Testis (tissue), 3 donors: ENCODE results near the gene PTCH1. TPM values are rescaled to one million over a fixed set of nuclear protein-coding genes. Genes with fewer than 3 reads are reported as not detected.

Experiments
- DNase-seq: peaks from one replicate; pipeline ENCODE4 v3.0.0-alpha.2; 2019
- H3K27ac ChIP-seq, 2 donors: fragments of 200-600 bp; sonication (generic); one replicate each; pipeline ENCODE4 v1.5.1; 2019
- H3K27me3 ChIP-seq: fragments of 200-600 bp; sonication (generic); one replicate; pipeline ENCODE4 v1.5.1; 2019
- H3K36me3 ChIP-seq: fragments of 200-600 bp; sonication (generic); one replicate; pipeline ENCODE4 v1.5.1; 2017; ENCODE audit warnings: low read depth; ENCODE audit errors: missing control alignments
- H3K4me1 ChIP-seq: fragments of 200-600 bp; sonication (generic); one replicate; pipeline ENCODE4 v1.5.1; 2019
- H3K4me3 ChIP-seq, 2 donors: fragments of 200-600 bp; sonication (generic); one replicate each; pipeline ENCODE4 v1.5.1; 2017 to 2019
- H3K9me3 ChIP-seq: fragments of 200-600 bp; sonication (generic); one replicate; pipeline ENCODE4 v1.5.1; 2017
- POLR2A ChIP-seq: fragments of 450-650 bp; IDR thresholded peaks from one replicate; pipeline ENCODE4 v1.6.1; 2017; ENCODE audit warnings: antibody characterized with exemption, mild to moderate bottlenecking, moderate library complexity
- WGBS, 2 donors: methylation state at CpG; one replicate each; pipeline ENCODE4 v1.1.5; 2018; 5-methylcytosine and 5-hydroxymethylcytosine counted together
- intact Hi-C: fragments of 100-400 bp; cut with DNase I; formaldehyde crosslinking; loops from one replicate; pipeline ENCODE4 v1.15.1; 2023; ENCODE audit warnings: low total_unique reads
- polyA plus RNA-seq: library from polyadenylated mRNA; stranded (reverse); fragments of 350-450 nt; fragmentation: Illumina TruSeq; extraction: RNeasy Lipid Tissue Mini Kit (QIAGEN cat#74804); gene quantifications from one replicate; pipeline ENCODE4 v1.2.3, GENCODE V29; 2014; ENCODE audit warnings: low read depth, low replicate concordance; ENCODE audit not compliant: insufficient read depth
- total RNA-seq, 2 donors: library from RNA; depleted of rRNA; stranded (reverse); fragments of >200 nt; gene quantifications; one replicate each; pipeline ENCODE4 v1.2.3, GENCODE V29; 2016
- TF ChIP-seq, protein P1 (sequence below), 3 experiments: fragments of 450-650 bp in 2 of 3; fragments of 200-600 bp in 1 of 3; sonication (generic) in 1 of 3; IDR thresholded peaks; one replicate each; pipeline ENCODE4 v1.5.1; 2016 to 2019; ENCODE audit warnings: antibody characterized with exemption in 3 of 3, mild to moderate bottlenecking in 2 of 3, moderate library complexity in 1 of 3

The PTCH1 gene
- total and polyA plus RNA-seq, 3 donors from 2014 or later, result 51.1 to 127 (median 93.5) TPM

DNA sequence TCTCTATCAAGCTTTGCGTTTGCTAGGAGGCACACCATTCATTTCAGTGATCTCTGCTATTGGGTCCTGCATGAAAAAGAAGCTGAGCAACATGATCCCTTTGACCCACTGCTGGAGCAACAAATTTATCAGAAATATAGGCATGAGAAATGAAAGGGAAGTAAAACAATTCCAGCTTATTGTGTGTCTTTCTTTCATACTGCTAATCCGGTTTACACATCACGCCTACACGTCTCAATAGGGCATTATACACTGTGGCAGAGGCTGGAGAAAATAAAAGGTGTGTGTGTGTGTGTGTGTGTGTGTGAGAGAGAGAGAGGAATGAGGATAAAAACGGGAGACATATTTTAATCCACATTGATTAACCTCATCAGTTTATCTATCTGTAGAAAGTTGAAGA lies 2.4 kb downstream of the PTCH1 start:
- Histone ChIP-seq H3K27ac (peak overlapping the region in 1 of 2 donors; percentile 84), H3K4me1 (peaks cover 9% of the 10 kb centered on the region), H3K4me3 (peak overlapping the region; percentile 69 to 80), H3K27me3 (no peaks in the 10 kb centered on the region), H3K9me3 (no peaks in the 10 kb centered on the region), H3K36me3 (no peaks in the 10 kb centered on the region)
- 52 to 61% methylated on average over 5 of the region's 5 CpGs for WGBS, 2 donors
- DNase-seq, result no peak
- intact Hi-C loops, result loop anchor here (10.0 kb wide), 1 partner anchor 360 kb away; the partner anchor contains the start of gene ERCC6L2
- TF ChIP-seq POLR2A, result no peak
- TF ChIP-seq, protein P1, sequence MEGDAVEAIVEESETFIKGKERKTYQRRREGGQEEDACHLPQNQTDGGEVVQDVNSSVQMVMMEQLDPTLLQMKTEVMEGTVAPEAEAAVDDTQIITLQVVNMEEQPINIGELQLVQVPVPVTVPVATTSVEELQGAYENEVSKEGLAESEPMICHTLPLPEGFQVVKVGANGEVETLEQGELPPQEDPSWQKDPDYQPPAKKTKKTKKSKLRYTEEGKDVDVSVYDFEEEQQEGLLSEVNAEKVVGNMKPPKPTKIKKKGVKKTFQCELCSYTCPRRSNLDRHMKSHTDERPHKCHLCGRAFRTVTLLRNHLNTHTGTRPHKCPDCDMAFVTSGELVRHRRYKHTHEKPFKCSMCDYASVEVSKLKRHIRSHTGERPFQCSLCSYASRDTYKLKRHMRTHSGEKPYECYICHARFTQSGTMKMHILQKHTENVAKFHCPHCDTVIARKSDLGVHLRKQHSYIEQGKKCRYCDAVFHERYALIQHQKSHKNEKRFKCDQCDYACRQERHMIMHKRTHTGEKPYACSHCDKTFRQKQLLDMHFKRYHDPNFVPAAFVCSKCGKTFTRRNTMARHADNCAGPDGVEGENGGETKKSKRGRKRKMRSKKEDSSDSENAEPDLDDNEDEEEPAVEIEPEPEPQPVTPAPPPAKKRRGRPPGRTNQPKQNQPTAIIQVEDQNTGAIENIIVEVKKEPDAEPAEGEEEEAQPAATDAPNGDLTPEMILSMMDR (IDR thresholded peaks at IDR 0.05), result no peak

DNA sequence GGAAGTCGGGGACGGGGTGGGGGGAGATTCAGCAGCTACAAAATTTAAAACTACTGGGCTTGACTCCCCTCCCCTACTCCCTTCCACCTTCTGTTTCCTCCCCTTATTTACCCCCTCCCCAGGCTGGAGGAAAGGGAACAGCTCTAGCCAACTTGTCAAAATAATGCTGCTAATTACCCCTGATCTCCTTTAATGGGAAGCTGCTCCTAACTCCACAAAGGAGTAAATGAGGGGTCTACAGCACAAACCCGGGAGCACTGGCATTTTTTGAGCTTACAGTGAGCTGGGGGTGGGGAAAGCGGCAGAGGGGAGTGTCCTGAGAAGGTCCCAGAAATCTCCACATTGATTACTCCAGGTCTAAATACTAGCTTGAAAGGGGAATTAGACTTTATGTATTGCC lies 3.1 kb downstream of the PTCH1 start:
- no peak for TF ChIP-seq POLR2A
- TF ChIP-seq, protein P1 (IDR thresholded peaks at IDR 0.05), result no peak
- Histone ChIP-seq H3K27me3 (no peaks in the 10 kb centered on the region), H3K36me3 (no peaks in the 10 kb centered on the region), H3K9me3 (no peaks in the 10 kb centered on the region), H3K27ac (peak overlapping the region; percentile 65 to 84), H3K4me3 (peak overlapping the region in 1 of 2 donors; percentile 80), H3K4me1 (peaks cover 9% of the 10 kb centered on the region)
- WGBS, 2 donors, result 47 to 60% methylated on average over 4 of the region's 4 CpGs
- no peak for DNase-seq
- intact Hi-C loops, result loop anchor here (10.0 kb wide), 1 partner anchor 361 kb away; the partner anchor contains the start of gene ERCC6L2

DNA sequence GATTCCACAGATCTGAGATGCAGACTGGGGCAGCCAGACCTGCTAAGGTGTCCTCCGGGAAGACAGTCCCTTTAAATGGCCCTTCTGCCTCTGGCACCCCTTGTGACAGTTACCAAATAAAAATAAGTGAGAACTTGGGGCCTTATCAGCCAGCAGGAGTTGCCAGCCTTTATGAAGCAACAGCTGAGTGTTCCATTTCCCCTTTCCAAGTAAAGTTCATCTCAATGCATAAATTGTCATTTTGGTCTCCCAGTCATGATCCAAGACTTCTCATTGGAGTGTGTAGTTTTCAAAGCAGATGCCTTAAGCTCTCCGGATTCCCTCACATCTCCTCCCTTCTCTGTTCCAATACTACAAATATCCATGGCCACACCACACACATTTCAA lies 4.1 kb downstream of the PTCH1 start:
- DNase-seq, result no peak
- peak overlapping the region; percentile 89 to 95 for H3K27ac ChIP-seq
- WGBS, 2 donors, result 42 to 45% methylated on average over 2 of the region's 2 CpGs
- no peak for TF ChIP-seq POLR2A
- TF ChIP-seq, protein P1 (IDR thresholded peaks at IDR 0.05), result no peak
- H3K4me1 ChIP-seq, result peaks cover 9% of the 10 kb centered on the region
- intact Hi-C loops, result loop anchor here (10.0 kb wide), 1 partner anchor 362 kb away; the partner anchor contains the start of gene ERCC6L2
- no peaks in the 10 kb centered on the region for H3K36me3 ChIP-seq
- no peaks in the 10 kb centered on the region for H3K27me3 ChIP-seq
- peak overlapping the region in 1 of 2 donors; percentile 94 for H3K4me3 ChIP-seq
- no peaks in the 10 kb centered on the region for H3K9me3 ChIP-seq

DNA sequence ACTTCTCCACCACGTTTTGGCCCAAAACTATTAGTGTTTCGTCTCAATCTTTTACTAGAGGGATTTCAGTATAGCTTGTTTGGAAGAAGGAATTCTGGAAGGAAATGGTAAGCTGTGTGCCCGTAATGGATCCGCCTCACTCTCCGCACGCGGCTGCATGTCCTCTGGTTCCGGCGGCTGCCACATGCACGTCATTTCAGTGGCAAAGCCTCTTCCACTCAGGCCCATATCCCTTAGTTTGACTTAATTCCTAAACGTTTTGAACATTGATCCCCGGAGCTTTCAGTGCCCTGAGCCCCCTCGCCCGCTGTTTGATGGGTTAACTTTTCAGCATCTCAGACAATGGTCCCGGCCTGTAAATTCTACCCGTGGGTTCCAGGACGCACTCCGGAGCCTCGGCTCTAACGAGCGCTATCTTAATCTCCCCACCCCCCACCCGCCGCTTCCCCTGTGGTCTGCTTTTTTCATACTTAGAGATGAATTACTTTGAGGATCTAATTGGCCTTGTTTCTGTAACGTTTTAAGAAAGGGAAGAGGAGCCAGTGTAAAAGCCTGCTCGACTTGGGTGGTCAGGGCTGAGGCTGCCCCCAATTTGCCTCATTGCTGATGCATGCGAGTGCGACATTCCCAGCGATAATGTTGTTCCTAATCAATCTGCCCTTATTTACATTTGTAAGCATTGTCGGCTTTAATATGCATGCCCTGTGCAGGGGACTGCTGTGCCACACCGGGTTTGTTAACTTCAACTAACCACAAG lies 4.6 kb downstream of the PTCH1 start:
- H3K4me1 ChIP-seq, result peaks cover 7% of the 10 kb centered on the region
- DNase-seq, result peak; percentile 26
- 17 to 18% methylated on average over 30 of the region's 30 CpGs for WGBS, 2 donors
- H3K27ac ChIP-seq, result peak overlapping the region; percentile 89 to 95
- H3K27me3 ChIP-seq, result no peaks in the 10 kb centered on the region
- H3K36me3 ChIP-seq, result no peaks in the 10 kb centered on the region
- TF ChIP-seq POLR2A, result no peak
- TF ChIP-seq, protein P1 (IDR thresholded peaks at IDR 0.05), result no peak
- intact Hi-C loops, result loop anchor here (10.0 kb wide), 1 partner anchor 363 kb away; the partner anchor contains the start of gene ERCC6L2
- no peaks in the 10 kb centered on the region for H3K9me3 ChIP-seq
- peak overlapping the region; percentile 87 to 94 for H3K4me3 ChIP-seq
